Left lung (tissue), 10 donors: Measurements from ENCODE around the gene ZNF79. TPM values are rescaled to one million over a fixed set of nuclear protein-coding genes. Genes with fewer than 3 reads are reported as not detected.

Experiments
- ATAC-seq: fragments of 200-7000 bp; cut with Tn5 transposase; one replicate; pipeline ENCODE4 v1.9.1; 2020; ENCODE audit warnings: moderate library complexity
- DNase-seq, 4 donors: peaks; one replicate each; pipeline ENCODE4 v3.0.0-alpha.2; 2013 to 2020
- H3K27ac ChIP-seq, 2 donors: fragments of 200-600 bp; sonication (generic) in 1 of 2; one replicate each; pipeline versions ENCODE4 v1.5.0 to v1.8.0; 2020 to 2021
- H3K27me3 ChIP-seq, 2 donors: fragments of 200-600 bp; sonication (generic) in 1 of 2; one replicate each; pipeline versions ENCODE4 v1.5.0 to v1.8.0; 2020 to 2021
- H3K36me3 ChIP-seq, 2 donors: fragments of 200-600 bp; sonication (generic) in 1 of 2; one replicate each; pipeline versions ENCODE4 v1.5.0 to v1.8.0; 2020 to 2021
- H3K4me1 ChIP-seq, 2 donors: fragments of 200-600 bp; one replicate each; pipeline ENCODE4 v1.8.0; 2021
- H3K4me3 ChIP-seq, 2 donors: fragments of 200-600 bp; sonication (generic) in 1 of 2; one replicate each; pipeline versions ENCODE4 v1.5.0 to v1.8.0; 2020 to 2021; ENCODE audit warnings: mild to moderate bottlenecking in 1 of 2
- H3K9me3 ChIP-seq, 2 donors: fragments of 200-600 bp; sonication (generic) in 1 of 2; one replicate each; pipeline versions ENCODE4 v1.5.0 to v1.8.0; 2020 to 2021
- CTCF ChIP-seq, 2 donors: fragments of 200-600 bp; sonication (generic) in 1 of 2; IDR thresholded peaks; one replicate each; pipeline versions ENCODE4 v1.5.0 to v1.8.0; 2021; ENCODE audit warnings: antibody characterized with exemption in 2 of 2
- intact Hi-C, 2 donors: fragments of 100-400 bp; cut with DNase I; formaldehyde crosslinking; loops; one replicate each; pipeline versions ENCODE4 v1.11.2 to v1.14.2; 2022
- polyA plus RNA-seq, 6 donors: library from polyadenylated mRNA; unstranded; fragments of 120-200 nt; gene quantifications; one replicate each; pipeline ENCODE4 v1.2.1, GENCODE V29; 2013; ENCODE audit not compliant: insufficient read length in 6 of 6
- total RNA-seq, 2 donors: library from RNA; stranded (reverse); fragmentation: NEBNext Ultra II Directional; extraction: Animal tissue kit (Norgen Biotek cat#: 25700); gene quantifications; one replicate each; pipeline ENCODE4 v1.2.1, GENCODE V29; 2021
- donor health status: DM: no; HTN: yes; CAD: no.
- donor health status: DM: no; HTN: no; CAD: no.

The ZNF79 gene
- total and polyA plus RNA-seq, 8 donors = 6.2 to 9.0 (median 6.5) TPM

- DNase-seq (no peak), ATAC-seq (peak; percentile 16)
- no peak overlapping the region for H3K27ac ChIP-seq
- no peaks in the 10 kb centered on the region for H3K36me3 ChIP-seq
- no peak overlapping the region for H3K4me3 ChIP-seq
- no peaks in the 10 kb centered on the region for H3K27me3 ChIP-seq
- peaks cover 0 to 10% of the 10 kb centered on the region in 2 donors for H3K4me1 ChIP-seq
- TF ChIP-seq CTCF (IDR thresholded peaks at IDR 0.05) = no peak
- H3K9me3 ChIP-seq = no peaks in the 10 kb centered on the region
- intact Hi-C loops = no loop called here
These were observed 6.8 kb upstream of the ZNF79 start for GRCh38 chr9:127417131-127418036.

- H3K36me3 ChIP-seq = no peaks in the 10 kb centered on the region
- H3K4me3 ChIP-seq = no peak overlapping the region
- no peaks in the 10 kb centered on the region for H3K27me3 ChIP-seq
- H3K4me1 ChIP-seq = peaks cover 5 to 17% of the 10 kb centered on the region in 2 donors
- peak in 1 of 2 donors; percentile 9 for TF ChIP-seq CTCF (IDR thresholded peaks at IDR 0.05)
- intact Hi-C loops = no loop called here
- H3K27ac ChIP-seq = no peak overlapping the region
- DNase-seq (no peak), ATAC-seq (peak; percentile 32)
- H3K9me3 ChIP-seq = no peaks in the 10 kb centered on the region
These were observed 6.1 kb upstream of the ZNF79 start for GRCh38 chr9:127418037-127418471.

GRCh38 chr9:127419348-127419747 is 4.8 kb upstream of the ZNF79 start:
- DNase-seq (no peak), ATAC-seq (no peak)
- H3K27me3 ChIP-seq = no peaks in the 10 kb centered on the region
- TF ChIP-seq CTCF (IDR thresholded peaks at IDR 0.05) = no peak
- H3K4me3 ChIP-seq = no peak overlapping the region
- no peaks in the 10 kb centered on the region for H3K9me3 ChIP-seq
- H3K4me1 ChIP-seq = peaks cover 7 to 23% of the 10 kb centered on the region in 2 donors
- intact Hi-C loops = no loop called here
- no peaks in the 10 kb centered on the region for H3K36me3 ChIP-seq
- H3K27ac ChIP-seq = no peak overlapping the region

GRCh38 chr9:127421057-127421456 is 3.1 kb upstream of the ZNF79 start:
- H3K36me3 ChIP-seq = no peaks in the 10 kb centered on the region
- H3K27ac ChIP-seq = no peak overlapping the region
- intact Hi-C loops = no loop called here
- no peak for TF ChIP-seq CTCF (IDR thresholded peaks at IDR 0.05)
- ATAC-seq = no peak
- H3K4me3 ChIP-seq = no peak overlapping the region
- peaks cover 20 to 37% of the 10 kb centered on the region in 2 donors for H3K4me1 ChIP-seq
- no peak for DNase-seq
- H3K27me3 ChIP-seq = no peaks in the 10 kb centered on the region
- H3K9me3 ChIP-seq = no peaks in the 10 kb centered on the region

GRCh38 chr9:127422133-127422782 is 1.9 kb upstream of the ZNF79 start:
- H3K27me3 ChIP-seq = no peaks in the 10 kb centered on the region
- peak overlapping the region in 1 of 2 donors; percentile 68 for H3K4me3 ChIP-seq
- intact Hi-C loops = no loop called here
- H3K4me1 ChIP-seq = peaks cover 20 to 46% of the 10 kb centered on the region in 2 donors
- TF ChIP-seq CTCF (IDR thresholded peaks at IDR 0.05) = no peak
- H3K9me3 ChIP-seq = no peaks in the 10 kb centered on the region
- DNase-seq = no peak
- ATAC-seq = no peak
- H3K36me3 ChIP-seq = no peaks in the 10 kb centered on the region
- no peak overlapping the region for H3K27ac ChIP-seq
